Trophoblast cell (in vitro differentiated cells and primary cell): ENCODE data around the gene TNS4.

Source experiments
- DNase-seq, 2 donors: peaks; one replicate each; pipeline ENCODE4 v3.0.0-alpha.2; 2016
- H2AFZ ChIP-seq: 2 replicates; pipeline ENCODE4 v1.6.1; 2013; ENCODE audit warnings: low read length, moderate library complexity, mild to moderate bottlenecking; ENCODE audit not compliant: insufficient read depth, poor library complexity
- H2AK5ac ChIP-seq: 2 replicates; pipeline ENCODE4 v1.6.1; 2013; ENCODE audit warnings: mild to moderate bottlenecking, low read length
- H2BK120ac ChIP-seq: 2 replicates; pipeline ENCODE4 v1.6.1; 2013; ENCODE audit warnings: low read length, mild to moderate bottlenecking, moderate library complexity; ENCODE audit not compliant: insufficient read depth, poor library complexity
- H2BK12ac ChIP-seq: 2 replicates; pipeline ENCODE4 v1.6.1; 2013; ENCODE audit warnings: mild to moderate bottlenecking, low read length, moderate library complexity
- H2BK5ac ChIP-seq: 2 replicates; pipeline ENCODE4 v1.6.1; 2013; ENCODE audit warnings: low read length, low read depth, moderate library complexity, mild to moderate bottlenecking; ENCODE audit not compliant: poor library complexity
- H3K14ac ChIP-seq: 2 replicates; pipeline ENCODE4 v1.6.1; 2013; ENCODE audit warnings: mild to moderate bottlenecking, low read length
- H3K18ac ChIP-seq: 2 replicates; pipeline ENCODE4 v1.6.1; 2013; ENCODE audit warnings: mild to moderate bottlenecking, low read length
- H3K23ac ChIP-seq: 2 replicates; pipeline ENCODE4 v1.6.1; 2013; ENCODE audit warnings: low read length
- H3K27ac ChIP-seq: 2 replicates; pipeline ENCODE4 v1.5.1; 2013; ENCODE audit warnings: low read depth, mild to moderate bottlenecking, inconsistent platforms, low read length, moderate library complexity
- H3K27me3 ChIP-seq: 2 replicates; pipeline ENCODE4 v1.6.1; 2013; ENCODE audit warnings: inconsistent platforms, mild to moderate bottlenecking, low read length, moderate library complexity; ENCODE audit not compliant: insufficient read depth
- H3K36me3 ChIP-seq, 2 experiments: 1 replicate in 1 of 2; 2 replicates in 1 of 2; pipeline ENCODE4 v1.6.1; 2013; ENCODE audit warnings: low read length in 2 of 2, mild to moderate bottlenecking in 2 of 2, moderate library complexity in 1 of 2; ENCODE audit not compliant: insufficient read depth in 2 of 2, control insufficient read depth in 1 of 2
- H3K4ac ChIP-seq: 2 replicates; pipeline ENCODE4 v1.6.1; 2013; ENCODE audit warnings: low read depth, mild to moderate bottlenecking, low read length, moderate library complexity
- H3K4me1 ChIP-seq, 2 experiments: 1 replicate in 1 of 2; 2 replicates in 1 of 2; pipeline ENCODE4 v1.6.1; 2013; ENCODE audit warnings: low read length in 2 of 2, mild to moderate bottlenecking in 2 of 2, moderate library complexity in 1 of 2; ENCODE audit not compliant: insufficient read depth in 2 of 2, control insufficient read depth in 1 of 2
- H3K4me2 ChIP-seq: 2 replicates; pipeline ENCODE4 v1.6.1; 2013; ENCODE audit warnings: inconsistent platforms, mild to moderate bottlenecking, low read length, moderate library complexity
- H3K4me3 ChIP-seq: 2 replicates; pipeline ENCODE4 v1.5.1; 2013; ENCODE audit warnings: mild to moderate bottlenecking, low read depth, low read length, inconsistent platforms
- H3K79me1 ChIP-seq: one replicate; pipeline ENCODE4 v1.6.1; 2013; ENCODE audit warnings: low read length
- H3K79me2 ChIP-seq: 2 replicates; pipeline ENCODE4 v1.6.1; 2013; ENCODE audit warnings: low read length, mild to moderate bottlenecking; ENCODE audit not compliant: control insufficient read depth, insufficient read depth, poor library complexity
- H3K9ac ChIP-seq: 2 replicates; pipeline ENCODE4 v1.6.1; 2013; ENCODE audit warnings: mild to moderate bottlenecking, low read length
- H3K9me3 ChIP-seq: 2 replicates; pipeline ENCODE4 v1.6.1; 2013; ENCODE audit warnings: low read depth, mild to moderate bottlenecking, control low read depth, inconsistent platforms, low read length; ENCODE audit not compliant: insufficient read depth
- H4K12ac ChIP-seq: 2 replicates; pipeline ENCODE4 v1.6.1; 2013; ENCODE audit warnings: low read depth, mild to moderate bottlenecking, low read length, moderate library complexity
- H4K8ac ChIP-seq: 2 replicates; pipeline ENCODE4 v1.6.1; 2013; ENCODE audit warnings: low read depth, mild to moderate bottlenecking, low read length, moderate library complexity
- H4K91ac ChIP-seq: one replicate; pipeline ENCODE4 v1.6.1; 2013; ENCODE audit warnings: low read depth, mild to moderate bottlenecking, low read length, moderate library complexity
- WGBS: extraction: QIAGEN DNeasy Blood & Tissue Kit; methylation state at CpG from one replicate; pipeline ENCODE4 v1.1.7; 2013; ENCODE audit warnings: missing lambda C conversion rate; ENCODE audit not compliant: insufficient read length, insufficient coverage; ENCODE audit errors: extremely low coverage; 5-methylcytosine and 5-hydroxymethylcytosine counted together

The TNS4 gene

GRCh38 chr17:40430272-40431230 lies 70.9 kb downstream of the TNS4 start:
- Histone ChIP-seq H3K9me3 (peaks cover 3% of the 10 kb centered on the region), H3K27me3 (no peaks in the 10 kb centered on the region), H3K79me2 (no peaks in the 10 kb centered on the region), H4K91ac (no peak overlapping the region), H2BK12ac (no peak overlapping the region), H3K23ac (no peak overlapping the region), H3K79me1 (no peaks in the 10 kb centered on the region), H2AFZ (no peak overlapping the region), H3K9ac (no peak overlapping the region), H3K36me3 (no peaks in the 10 kb centered on the region), H3K18ac (no peak overlapping the region), H2AK5ac (no peak overlapping the region), H4K12ac (no peak overlapping the region), H4K8ac (no peak overlapping the region), H3K4me3 (no peak overlapping the region), H3K4me1 (no peaks in the 10 kb centered on the region), H2BK5ac (no peak overlapping the region), H2BK120ac (no peak overlapping the region), H3K4me2 (no peak overlapping the region), H3K14ac (no peak overlapping the region), H3K4ac (no peak overlapping the region), H3K27ac (no peak overlapping the region)
- DNase-seq, result no peak
- no CpG with 5 or more reads among the region's 10 CpGs for WGBS

- no peak overlapping the region for H4K12ac ChIP-seq
- peaks cover 3% of the 10 kb centered on the region for H3K9me3 ChIP-seq
- no peak overlapping the region for H3K18ac ChIP-seq
- H3K4me3 ChIP-seq, result no peak overlapping the region
- H4K8ac ChIP-seq, result no peak overlapping the region
- no peak overlapping the region for H3K23ac ChIP-seq
- H2AK5ac ChIP-seq, result no peak overlapping the region
- no peak overlapping the region for H2AFZ ChIP-seq
- no peak overlapping the region for H2BK12ac ChIP-seq
- H4K91ac ChIP-seq, result no peak overlapping the region
- no peaks in the 10 kb centered on the region for H3K27me3 ChIP-seq
- H3K27ac ChIP-seq, result no peak overlapping the region
- no peak overlapping the region for H3K14ac ChIP-seq
- H3K36me3 ChIP-seq, result no peaks in the 10 kb centered on the region
- no peak overlapping the region for H3K4ac ChIP-seq
- no peak overlapping the region for H3K4me2 ChIP-seq
- DNase-seq, result no peak
- no peaks in the 10 kb centered on the region for H3K4me1 ChIP-seq
- H2BK5ac ChIP-seq, result no peak overlapping the region
- no peaks in the 10 kb centered on the region for H3K79me1 ChIP-seq
- no peak overlapping the region for H2BK120ac ChIP-seq
- H3K79me2 ChIP-seq, result no peaks in the 10 kb centered on the region
- no peak overlapping the region for H3K9ac ChIP-seq
These were observed 74.4 kb downstream of the TNS4 start for GRCh38 chr17:40427002-40427491.
